NCI-H748 treated with DMSO at 0.1 percent for 48 hours (cell line): ENCODE data around the gene DBI.
A peak's percentile ranks its signal among the peaks of the same experiment; 100 is the strongest.

Experiments used
- DNase-seq: peaks from one replicate; lab custom pipeline; 2025; lab: John Stamatoyannopoulos, UW

Gene DBI

GRCh38 chr2:119366649-119367471 is at the start of gene DBI, which contains the start of gene C2orf76:
Gene DBI (plus strand): TSS chr2:119366977. CDS start chr2:119367052, 75 bp downstream.
Gene C2orf76 (minus strand): TSS chr2:119366834. CDS start chr2:119339959, 26,875 bp downstream.
- peak; percentile 78 for DNase-seq

GRCh38 chr2:119317554-119317953 is 49.2 kb upstream of the DBI start:
- no peak for DNase-seq

- DNase-seq = no peak
Observed at GRCh38 chr2:119319593-119319992, 47.2 kb upstream of the DBI start.

GRCh38 chr2:119323459-119323858 is 43.3 kb upstream of the DBI start:
- no peak for DNase-seq

GRCh38 chr2:119324685-119325270 is 42.0 kb upstream of the DBI start:
- no peak for DNase-seq

- no peak for DNase-seq
Observed at GRCh38 chr2:119326938-119327337, 39.8 kb upstream of the DBI start.

GRCh38 chr2:119327431-119327830 is 39.3 kb upstream of the DBI start:
- no peak for DNase-seq

- DNase-seq = no peak
Observed at GRCh38 chr2:119332953-119333352, 33.8 kb upstream of the DBI start.

GRCh38 chr2:119333360-119333759 is 33.4 kb upstream of the DBI start:
- no peak for DNase-seq

GRCh38 chr2:119333833-119334232 is 32.9 kb upstream of the DBI start:
- no peak for DNase-seq

GRCh38 chr2:119337749-119338148 is 29.0 kb upstream of the DBI start:
- no peak for DNase-seq

- DNase-seq = no peak
Observed at GRCh38 chr2:119338272-119338671, 28.5 kb upstream of the DBI start.

GRCh38 chr2:119338826-119339561 is 27.8 kb upstream of the DBI start:
- DNase-seq = no peak

GRCh38 chr2:119339562-119339923 is 27.2 kb upstream of the DBI start:
- no peak for DNase-seq

- no peak for DNase-seq
Observed at GRCh38 chr2:119341684-119342083, 25.1 kb upstream of the DBI start.

- no peak for DNase-seq
Observed at GRCh38 chr2:119349289-119349688, 17.5 kb upstream of the DBI start.

- no peak for DNase-seq
Observed at GRCh38 chr2:119350311-119350998, 16.3 kb upstream of the DBI start.

GRCh38 chr2:119352357-119352756 is 14.4 kb upstream of the DBI start:
- DNase-seq = no peak

- DNase-seq = no peak
Observed at GRCh38 chr2:119354860-119355259, 11.9 kb upstream of the DBI start.

GRCh38 chr2:119359774-119360173 is 7.0 kb upstream of the DBI start:
- DNase-seq = no peak

- no peak for DNase-seq
Observed at GRCh38 chr2:119360423-119360966, 6.3 kb upstream of the DBI start.

GRCh38 chr2:119364798-119365197 is 2.0 kb upstream of the DBI start:
- DNase-seq = no peak
